SK-N-SH (cell line): ENCODE measurements around the gene DMRT2. TPM values are rescaled to one million over a fixed set of nuclear protein-coding genes. Genes with fewer than 3 reads are reported as not detected.

Experiments
- CTCF ChIA-PET: fragments of 300-600, 350-600 bp; formaldehyde crosslinking; extraction: SDS; loops from one replicate; lab custom pipeline; 2021; lab: Yijun Ruan, JAX
- POLR2A ChIA-PET: fragments of 350-600 bp; sonication (Branson Sonifier 250); formaldehyde crosslinking; extraction: SDS; loops from one replicate; lab custom pipeline; 2020; ENCODE audit warnings: antibody characterized with exemption, inconsistent platforms; lab: Yijun Ruan, JAX
- DNase-seq: peaks from one replicate; pipeline ENCODE4 v3.0.0; 2012
- H2AFZ ChIP-seq: fragments of 200-600 bp; sonication (generic); 2 replicates; pipeline ENCODE4 v1.8.1; 2016; ENCODE audit warnings: antibody characterized with exemption, mild to moderate bottlenecking, low read depth
- H3F3A ChIP-seq: fragments of 200-600 bp; sonication (generic); replicated peaks from 2 replicates; pipeline ENCODE3; 2016; ENCODE audit warnings: antibody characterized with exemption, mild to moderate bottlenecking; ENCODE audit not compliant: insufficient read depth
- H3K27ac ChIP-seq, 2 experiments: fragments of 200-500 bp in 1 of 2; fragments of 200-600 bp in 1 of 2; sonication (Bioruptor generic) in 1 of 2; sonication (generic), shearing (Covaris generic) in 1 of 2; 2 replicates each; pipeline versions ENCODE4 v1.5.1 to v1.6.1; 2014 to 2016; ENCODE audit warnings: low read depth in 2 of 2, inconsistent platforms in 1 of 2, low read length in 1 of 2, mild to moderate bottlenecking in 1 of 2, mixed read lengths in 1 of 2
- H3K27me3 ChIP-seq: fragments of 200-600 bp; sonication (generic), shearing (Covaris generic); 2 replicates; pipeline ENCODE4 v1.6.1; 2016; ENCODE audit warnings: mixed run types; ENCODE audit not compliant: insufficient read depth
- H3K36me3 ChIP-seq, 2 experiments: fragments of 200-500 bp in 1 of 2; fragments of 200-600 bp in 1 of 2; sonication (Bioruptor generic) in 1 of 2; sonication (generic) in 1 of 2; replicated peaks in 1 of 2; 2 replicates each; pipeline versions ENCODE3 to v1.5.1; 2014 to 2016; ENCODE audit warnings: low read length in 1 of 2, mild to moderate bottlenecking in 1 of 2; ENCODE audit not compliant: insufficient read depth in 2 of 2, control insufficient read depth in 1 of 2
- H3K4me1 ChIP-seq, 2 experiments: fragments of 200-500 bp in 1 of 2; fragments of 200-600 bp in 1 of 2; sonication (Bioruptor generic) in 1 of 2; sonication (generic), shearing (Covaris generic) in 1 of 2; 2 replicates each; pipeline versions ENCODE4 v1.5.1 to v1.6.1; 2014 to 2016; ENCODE audit warnings: low read depth in 1 of 2, low read length in 1 of 2, mixed run types in 1 of 2; ENCODE audit not compliant: insufficient read depth in 2 of 2, control insufficient read depth in 1 of 2
- H3K4me2 ChIP-seq: fragments of 200-600 bp; sonication (generic), shearing (Covaris generic); 2 replicates; pipeline ENCODE4 v1.6.1; 2017; ENCODE audit warnings: mixed run types
- H3K4me3 ChIP-seq, 2 experiments: fragments of 200-500 bp in 1 of 2; fragments of 200-600 bp in 1 of 2; sonication (Bioruptor generic) in 1 of 2; sonication (generic), shearing (Covaris generic) in 1 of 2; 2 replicates each; pipeline versions ENCODE4 v1.5.1 to v1.8.1; 2014 to 2016; ENCODE audit warnings: low read depth in 2 of 2, inconsistent platforms in 1 of 2, low read length in 1 of 2, mild to moderate bottlenecking in 1 of 2, mixed read lengths in 1 of 2, moderate library complexity in 1 of 2
- H3K79me2 ChIP-seq: fragments of 200-600 bp; sonication (generic); 2 replicates; pipeline ENCODE4 v1.8.1; 2017; ENCODE audit warnings: mild to moderate bottlenecking; ENCODE audit not compliant: insufficient read depth
- H3K9ac ChIP-seq: fragments of 200-600 bp; sonication (generic); 2 replicates; pipeline ENCODE4 v1.6.1; 2017; ENCODE audit warnings: mixed run types
- H3K9me2 ChIP-seq: fragments of 200-600 bp; sonication (generic); 2 replicates; pipeline ENCODE4 v1.6.1; 2017; ENCODE audit warnings: mixed run types
- H3K9me3 ChIP-seq: fragments of 200-600 bp; sonication (generic); 2 replicates; pipeline ENCODE4 v1.6.1; 2017; ENCODE audit warnings: mixed run types, mild to moderate bottlenecking, moderate library complexity
- H4K20me1 ChIP-seq: fragments of 200-600 bp; sonication (generic); 2 replicates; pipeline ENCODE4 v1.6.1; 2017; ENCODE audit warnings: mild to moderate bottlenecking, mixed run types; ENCODE audit not compliant: insufficient read depth
- EZH2phosphoT487 ChIP-seq: fragments of 200-600 bp; sonication (generic); IDR thresholded peaks from 2 replicates; pipeline ENCODE4 v1.6.1; 2017; ENCODE audit warnings: low read depth, mixed run types, mild to moderate bottlenecking, antibody characterized with exemption, moderate library complexity, borderline replicate concordance
- FOXM1 ChIP-seq: IDR thresholded peaks from 2 replicates; pipeline ENCODE4 v1.4.0; 2012; ENCODE audit warnings: low read depth, mild to moderate bottlenecking
- GABPA ChIP-seq: IDR thresholded peaks from 2 replicates; pipeline ENCODE4 v1.4.0; 2012; ENCODE audit warnings: low read depth, mild to moderate bottlenecking
- JUND ChIP-seq: IDR thresholded peaks from 2 replicates; pipeline ENCODE4 v1.4.0; 2012
- MXI1 ChIP-seq: IDR thresholded peaks from 2 replicates; pipeline ENCODE4 v1.6.1; 2012; ENCODE audit warnings: mild to moderate bottlenecking, low read depth, low read length, improper control_type of control experiment
- NFIC ChIP-seq: IDR thresholded peaks from 2 replicates; pipeline ENCODE4 v1.4.0; 2012; ENCODE audit warnings: borderline replicate concordance
- NRF1 ChIP-seq: IDR thresholded peaks from 2 replicates; pipeline ENCODE4 v1.6.1; 2012; ENCODE audit warnings: low read depth, mild to moderate bottlenecking, low read length
- PBX3 ChIP-seq: IDR thresholded peaks from 2 replicates; pipeline ENCODE4; 2012
- REST ChIP-seq: IDR thresholded peaks from 2 replicates; pipeline ENCODE4 v1.6.1; 2012; ENCODE audit warnings: mild to moderate bottlenecking, low read depth, low read length, moderate library complexity
- ZBTB33 ChIP-seq: IDR thresholded peaks from 2 replicates; pipeline ENCODE4 v1.4.0; 2012; ENCODE audit warnings: low read depth, borderline replicate concordance
- WGBS: methylation state at CpG from one replicate; pipeline ENCODE4 v1.1.6; 2017; ENCODE audit warnings: low lambda C conversion rate; 5-methylcytosine and 5-hydroxymethylcytosine counted together
- polyA plus RNA-seq, 3 experiments: library from polyadenylated mRNA; depleted of rRNA; stranded (reverse); fragments of >200 nt; gene quantifications; 2 replicates each; pipeline ENCODE4 v1.2.3, GENCODE V29; 2012

DMRT2 gene
- polyA plus RNA-seq, 1 of the 3 experiments (the other 2 are of a cell fraction) = not detected

GRCh38 chr9:1031951-1032601 is 18.1 kb upstream of the DMRT2 start:
- no peaks in the 10 kb centered on the region for H3K4me1 ChIP-seq
- WGBS = 8% methylated on average over 14 of the region's 14 CpGs
- H3K4me2 ChIP-seq = no peak overlapping the region
- H3K9me2 ChIP-seq = no peaks in the 10 kb centered on the region
- H3K4me3 ChIP-seq = no peak overlapping the region
- ChIA-PET POLR2A (no interaction called here), CTCF (interaction anchor here (0.7 to 1.2 kb wide), 2 partner anchors 23 to 27 kb away, joined by 3 read pairs; no protein-coding TSS in a partner anchor)
- no peak overlapping the region for H3K27ac ChIP-seq
- no peaks in the 10 kb centered on the region for H3F3A ChIP-seq
- no peak for DNase-seq
- H2AFZ ChIP-seq = no peak overlapping the region
- TF ChIP-seq JUND (no peak), NRF1 (no peak), ZBTB33 (no peak), GABPA (no peak), EZH2phosphoT487 (no peak), PBX3 (no peak), FOXM1 (no peak), REST (no peak)
- no peaks in the 10 kb centered on the region for H3K9me3 ChIP-seq
- H3K27me3 ChIP-seq = peaks cover 5% of the 10 kb centered on the region
- no peaks in the 10 kb centered on the region for H3K79me2 ChIP-seq
- H4K20me1 ChIP-seq = no peaks in the 10 kb centered on the region
- no peaks in the 10 kb centered on the region for H3K36me3 ChIP-seq
- H3K9ac ChIP-seq = no peak overlapping the region

GRCh38 chr9:1034271-1034670 is 15.9 kb upstream of the DMRT2 start:
- no peak for DNase-seq
- POLR2A ChIA-PET = no interaction called here
- TF ChIP-seq NFIC = no peak
- TF ChIP-seq MXI1 = no peak

More at GRCh38 chr9:1034271-1034670, 15.9 kb upstream of the DMRT2 start:
- H3K4me3 ChIP-seq = no peak overlapping the region
- no peak overlapping the region for H3K4me2 ChIP-seq
- no peak overlapping the region for H3K27ac ChIP-seq
- H4K20me1 ChIP-seq = no peaks in the 10 kb centered on the region
- H2AFZ ChIP-seq = no peak overlapping the region
- no peaks in the 10 kb centered on the region for H3K9me3 ChIP-seq
- H3K36me3 ChIP-seq = no peaks in the 10 kb centered on the region
- WGBS = 0% methylated on average over 3 of the region's 3 CpGs
- H3K9ac ChIP-seq = no peak overlapping the region
- no peaks in the 10 kb centered on the region for H3K79me2 ChIP-seq
- no peaks in the 10 kb centered on the region for H3F3A ChIP-seq
- no peaks in the 10 kb centered on the region for H3K4me1 ChIP-seq
- peaks cover 5% of the 10 kb centered on the region for H3K27me3 ChIP-seq
- H3K9me2 ChIP-seq = no peaks in the 10 kb centered on the region
- CTCF ChIA-PET = interaction anchor here (0.6 kb wide), 1 partner anchor 799 kb away, joined by 3 read pairs; no protein-coding TSS in a partner anchor
